Measurements from ENCODE around the gene CEBPB. TPM values are rescaled to one million over a fixed set of nuclear protein-coding genes. Genes with fewer than 3 reads are reported as not detected.

CEBPB gene
- total RNA-seq, 4 donors from 2014 or later = 105 to 195 (median 144) TPM

- 77% methylated on average over 7 of the region's 7 CpGs for WGBS
- Histone ChIP-seq H3K9me3 (peaks cover 0 to 2% (median 0%) of the 10 kb centered on the region in 4 donors), H3K27ac (replicated peaks in 1 of 4) (peak overlapping the region; percentile 91 to 100 (median 98)), H3K4me3 (peak overlapping the region; percentile 75 to 100 (median 92)), H3K36me3 (peaks cover 8 to 29% (median 17%) of the 10 kb centered on the region in 4 donors), H3K27me3 (no peaks in the 10 kb centered on the region), H3K4me1 (peaks cover 19 to 48% (median 40%) of the 10 kb centered on the region in 4 donors)
- TF ChIP-seq, protein P1, sequence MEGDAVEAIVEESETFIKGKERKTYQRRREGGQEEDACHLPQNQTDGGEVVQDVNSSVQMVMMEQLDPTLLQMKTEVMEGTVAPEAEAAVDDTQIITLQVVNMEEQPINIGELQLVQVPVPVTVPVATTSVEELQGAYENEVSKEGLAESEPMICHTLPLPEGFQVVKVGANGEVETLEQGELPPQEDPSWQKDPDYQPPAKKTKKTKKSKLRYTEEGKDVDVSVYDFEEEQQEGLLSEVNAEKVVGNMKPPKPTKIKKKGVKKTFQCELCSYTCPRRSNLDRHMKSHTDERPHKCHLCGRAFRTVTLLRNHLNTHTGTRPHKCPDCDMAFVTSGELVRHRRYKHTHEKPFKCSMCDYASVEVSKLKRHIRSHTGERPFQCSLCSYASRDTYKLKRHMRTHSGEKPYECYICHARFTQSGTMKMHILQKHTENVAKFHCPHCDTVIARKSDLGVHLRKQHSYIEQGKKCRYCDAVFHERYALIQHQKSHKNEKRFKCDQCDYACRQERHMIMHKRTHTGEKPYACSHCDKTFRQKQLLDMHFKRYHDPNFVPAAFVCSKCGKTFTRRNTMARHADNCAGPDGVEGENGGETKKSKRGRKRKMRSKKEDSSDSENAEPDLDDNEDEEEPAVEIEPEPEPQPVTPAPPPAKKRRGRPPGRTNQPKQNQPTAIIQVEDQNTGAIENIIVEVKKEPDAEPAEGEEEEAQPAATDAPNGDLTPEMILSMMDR (IDR thresholded peaks at IDR 0.05) = no peak
- peak in 1 of 2 donors; percentile 48 for TF ChIP-seq POLR2AphosphoS5 (IDR thresholded peaks at IDR 0.05)
- intact Hi-C loops (cut with DNase I) = no loop called here
- DNase-seq (ENCODE audit: extremely low spot score) = no peak
Observed at GRCh38 chr20:50194422-50194830, 3.8 kb downstream of the CEBPB start.

DNA sequence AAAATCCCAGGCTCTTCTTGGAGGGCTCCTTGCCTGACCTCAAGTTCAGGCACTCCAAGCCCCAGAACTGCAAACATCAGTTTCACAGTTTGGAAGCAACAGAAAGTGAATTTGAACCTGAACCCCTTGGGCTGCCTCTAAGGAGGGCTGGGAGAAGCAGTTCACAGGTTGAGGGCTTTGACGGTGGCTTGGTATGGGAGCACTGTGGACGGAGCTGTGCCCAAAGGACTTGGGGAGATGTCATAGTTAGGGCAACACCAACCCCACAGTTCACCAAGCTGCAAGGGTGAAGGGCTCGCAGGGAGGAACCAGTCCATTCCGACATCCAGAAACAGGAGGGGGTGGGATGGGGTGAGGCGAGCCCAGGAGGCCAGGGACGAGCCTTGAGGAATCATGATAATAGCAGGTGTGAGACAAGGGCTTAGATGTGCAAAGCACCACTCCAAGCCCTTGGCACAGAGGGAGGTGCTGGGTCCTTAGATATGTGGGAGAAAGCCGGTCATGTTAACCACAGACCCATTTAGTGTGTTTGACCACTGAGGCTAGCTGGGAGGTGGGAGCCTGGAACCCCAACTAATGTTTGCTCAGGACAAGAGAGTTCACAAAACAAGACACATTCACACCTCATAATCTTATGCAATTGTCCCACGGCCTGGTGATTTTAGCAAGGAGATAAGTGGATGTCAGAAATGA is 4.3 kb downstream of the CEBPB start:
- 89% methylated on average over 7 of the region's 8 CpGs for WGBS
- H3K27ac ChIP-seq (replicated peaks in 1 of 4) = peak overlapping the region; percentile 91 to 100 (median 98)
- peaks cover 0 to 6% (median 0%) of the 10 kb centered on the region in 4 donors for H3K9me3 ChIP-seq
- peaks cover 8 to 29% (median 17%) of the 10 kb centered on the region in 4 donors for H3K36me3 ChIP-seq
- TF ChIP-seq EP300 (IDR thresholded peaks at IDR 0.05) (no peak), POLR2AphosphoS5 (IDR thresholded peaks at IDR 0.05) (peak in 1 of 2 donors; percentile 48), POLR2A (IDR thresholded peaks at IDR 0.05; ENCODE audit: low read depth) (no peak)
- TF ChIP-seq, protein P1 (IDR thresholded peaks at IDR 0.05) = no peak
- peaks cover 15 to 43% (median 35%) of the 10 kb centered on the region in 4 donors for H3K4me1 ChIP-seq
- intact Hi-C loops (cut with DNase I) = no loop called here
- H3K4me3 ChIP-seq = peak overlapping the region; percentile 75 to 100 (median 92)
- no peaks in the 10 kb centered on the region for H3K27me3 ChIP-seq
- no peak for DNase-seq (ENCODE audit: extremely low spot score)

GRCh38 chr20:50195524-50196120 is 5.0 kb downstream of the CEBPB start:
- Histone ChIP-seq H3K4me3 (peak overlapping the region in 1 of 4 donors; percentile 100), H3K27ac (replicated peaks in 1 of 4) (peak overlapping the region; percentile 91 to 100 (median 98)), H3K4me1 (peaks cover 13 to 40% (median 32%) of the 10 kb centered on the region in 4 donors), H3K9me3 (peaks cover 0 to 6% (median 0%) of the 10 kb centered on the region in 4 donors), H3K36me3 (peaks cover 8 to 29% (median 17%) of the 10 kb centered on the region in 4 donors), H3K27me3 (no peaks in the 10 kb centered on the region)
- no peak for DNase-seq (ENCODE audit: extremely low spot score)
- WGBS = 83% methylated on average over 12 of the region's 13 CpGs
- no peak for TF ChIP-seq POLR2A (IDR thresholded peaks at IDR 0.05; ENCODE audit: low read depth)
- no peak for TF ChIP-seq POLR2AphosphoS5 (IDR thresholded peaks at IDR 0.05)
- TF ChIP-seq, protein P1 (IDR thresholded peaks at IDR 0.05) = no peak
- TF ChIP-seq EP300 (IDR thresholded peaks at IDR 0.05) = no peak
- intact Hi-C loops (cut with DNase I) = no loop called here

DNA sequence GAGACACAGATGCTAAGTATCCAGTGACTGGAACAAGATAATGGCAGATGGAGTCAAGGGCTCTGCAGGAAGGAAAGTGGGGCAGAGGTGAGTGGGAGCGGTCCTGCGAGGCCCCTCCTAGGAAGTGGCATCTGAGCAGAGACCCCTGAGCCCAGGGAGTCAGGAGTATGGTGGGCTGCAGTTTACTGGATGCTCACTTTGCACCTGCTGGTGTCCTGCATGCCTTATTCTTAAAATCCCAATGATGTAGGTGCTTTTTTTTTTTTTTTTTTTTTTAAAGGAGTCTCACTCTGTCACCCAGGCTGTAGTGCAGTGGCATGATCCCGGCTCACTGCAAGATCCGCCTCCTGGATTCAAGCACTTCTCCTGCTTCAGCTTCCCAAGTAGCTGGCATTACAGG is 5.6 kb downstream of the CEBPB start:
- 95% methylated on average over 4 of the region's 4 CpGs for WGBS
- TF ChIP-seq POLR2A (IDR thresholded peaks at IDR 0.05; ENCODE audit: low read depth) = no peak
- no peak for TF ChIP-seq POLR2AphosphoS5 (IDR thresholded peaks at IDR 0.05)
- TF ChIP-seq EP300 (IDR thresholded peaks at IDR 0.05) = no peak
- TF ChIP-seq, protein P1 (IDR thresholded peaks at IDR 0.05) = no peak
- no peaks in the 10 kb centered on the region for H3K27me3 ChIP-seq
- peak overlapping the region in 1 of 4 donors; percentile 98 for H3K27ac ChIP-seq (replicated peaks in 1 of 4)
- no peak overlapping the region for H3K4me3 ChIP-seq
- no peak for DNase-seq (ENCODE audit: extremely low spot score)
- H3K36me3 ChIP-seq = peaks cover 8 to 29% (median 17%) of the 10 kb centered on the region in 4 donors
- intact Hi-C loops (cut with DNase I) = no loop called here
- H3K4me1 ChIP-seq = peaks cover 13 to 40% (median 32%) of the 10 kb centered on the region in 4 donors
- H3K9me3 ChIP-seq = peaks cover 0 to 6% (median 0%) of the 10 kb centered on the region in 4 donors

Data from esophagus muscularis mucosa (tissue), 4 donors.